Ramos (cell line): Measurements from ENCODE around the gene RNF214.

Source experiments
- in situ Hi-C: fragments of 300-500 bp; cut with MboI; formaldehyde crosslinking; loops from one replicate; pipeline ENCODE4 v1.14.3; 2022; ENCODE audit warnings: low sequenced_read_pairs; ENCODE audit not compliant: unreplicated experiment

Gene RNF214

DNA sequence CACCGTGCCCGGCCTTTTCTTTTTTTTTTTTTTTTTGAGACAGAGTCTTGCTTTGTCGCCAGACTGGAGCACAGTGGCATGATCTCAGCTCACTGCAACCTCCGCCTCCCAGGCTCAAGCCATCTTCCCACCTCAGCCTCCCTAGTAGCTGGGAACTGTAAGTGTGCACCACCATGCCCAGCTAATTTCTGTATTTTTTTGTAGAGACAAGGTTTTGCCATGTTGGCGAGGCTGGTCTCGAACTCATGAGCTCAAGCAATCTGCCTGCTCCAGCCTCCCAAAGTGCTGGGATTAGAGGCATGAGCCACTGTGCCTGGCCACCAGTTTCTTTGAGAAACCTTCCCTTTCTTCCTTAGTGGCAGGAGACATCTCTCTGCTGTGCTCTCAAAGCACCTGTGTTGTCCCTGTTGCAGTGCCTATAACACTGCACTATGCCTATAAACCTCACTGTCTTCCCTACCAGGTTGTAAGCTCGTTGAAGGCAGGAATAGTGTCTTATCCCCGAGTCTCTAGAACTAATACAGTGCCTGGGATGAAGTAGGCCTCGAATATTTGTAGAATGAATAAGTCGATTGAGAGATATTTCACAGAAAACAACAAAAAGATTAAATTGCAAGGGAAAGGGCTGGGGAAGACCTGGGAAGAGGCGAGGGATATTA is 19.6 kb upstream of the RNF214 start:
- in situ Hi-C loops = no loop called here

DNA sequence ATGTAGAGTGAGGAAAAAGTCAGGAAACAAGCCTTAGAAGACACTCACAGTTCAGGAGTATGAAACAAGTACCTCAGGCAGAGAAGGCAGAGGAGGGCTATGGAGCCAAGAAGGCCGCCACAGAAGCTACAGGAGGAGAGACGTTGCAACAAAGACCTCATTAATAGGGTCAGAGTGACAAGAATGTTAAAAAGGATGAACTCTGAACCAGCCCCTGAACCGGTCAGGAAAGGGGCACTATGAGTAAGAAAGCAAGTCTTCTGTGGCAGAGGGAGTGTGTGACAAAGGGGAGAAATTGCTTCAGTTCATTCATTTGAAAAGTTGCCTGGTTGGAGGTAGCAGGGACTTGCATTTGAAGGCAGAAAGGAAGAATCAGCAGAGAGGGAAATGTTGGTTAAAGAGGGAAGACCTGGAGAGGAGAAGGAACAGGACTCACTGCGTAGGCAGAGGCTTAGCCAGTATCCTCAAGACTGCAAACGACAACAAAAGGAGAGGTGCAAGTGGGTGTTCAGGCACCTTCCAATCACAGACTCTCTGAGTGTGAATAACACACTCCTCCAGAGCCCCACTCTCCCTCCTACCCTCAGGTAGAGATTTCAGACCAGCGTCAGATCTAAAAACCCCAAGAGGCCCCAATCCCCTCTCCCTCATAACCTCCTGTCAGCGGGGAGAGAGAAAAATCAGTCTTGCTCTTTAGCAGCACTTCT is 17.9 kb upstream of the RNF214 start:
- in situ Hi-C loops = no loop called here

DNA sequence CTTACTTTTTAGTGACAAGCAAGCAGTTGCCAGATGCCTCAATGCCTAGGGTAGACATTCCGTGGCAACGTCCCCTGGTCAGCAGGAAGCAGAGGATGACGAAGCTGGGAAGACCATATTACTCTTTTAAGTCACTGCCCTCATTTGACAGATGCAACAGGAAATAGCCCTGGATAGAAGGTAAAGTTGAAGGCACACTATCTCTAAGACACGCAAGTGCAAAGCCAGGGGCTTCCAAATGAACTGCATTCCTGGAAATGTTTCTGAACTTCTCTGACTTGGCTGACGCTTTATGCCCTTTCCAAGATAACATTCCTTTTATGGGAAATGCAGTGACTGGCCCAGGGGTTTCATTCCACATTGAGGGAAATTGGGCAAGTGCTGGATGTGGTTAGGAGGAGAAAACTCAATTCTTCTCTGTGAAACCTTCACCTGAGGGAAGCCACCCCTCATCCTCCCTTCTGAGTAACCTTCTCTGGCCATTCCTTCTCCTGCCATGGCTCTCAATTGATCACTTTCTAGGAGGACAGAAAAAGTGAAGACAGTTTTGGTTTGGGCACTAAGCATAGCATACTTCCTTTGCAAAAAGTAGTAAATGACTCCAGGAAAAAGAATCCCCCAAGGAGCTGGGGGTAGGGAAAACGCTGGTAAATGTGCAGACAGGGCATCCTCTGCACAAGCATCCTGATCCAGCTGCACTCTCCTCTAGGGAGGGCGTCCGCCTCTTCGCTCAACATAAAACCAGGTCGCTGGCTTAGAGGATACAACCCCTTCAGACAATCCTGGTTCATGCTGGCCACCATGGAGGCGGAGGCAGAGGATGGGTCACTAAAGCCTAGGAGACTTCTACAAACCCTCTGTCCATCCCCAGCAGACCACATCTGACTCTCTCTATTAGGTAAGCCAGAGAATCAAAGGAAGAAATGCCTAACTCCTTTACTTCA is 15.1 kb upstream of the RNF214 start:
- in situ Hi-C loops = no loop called here

DNA sequence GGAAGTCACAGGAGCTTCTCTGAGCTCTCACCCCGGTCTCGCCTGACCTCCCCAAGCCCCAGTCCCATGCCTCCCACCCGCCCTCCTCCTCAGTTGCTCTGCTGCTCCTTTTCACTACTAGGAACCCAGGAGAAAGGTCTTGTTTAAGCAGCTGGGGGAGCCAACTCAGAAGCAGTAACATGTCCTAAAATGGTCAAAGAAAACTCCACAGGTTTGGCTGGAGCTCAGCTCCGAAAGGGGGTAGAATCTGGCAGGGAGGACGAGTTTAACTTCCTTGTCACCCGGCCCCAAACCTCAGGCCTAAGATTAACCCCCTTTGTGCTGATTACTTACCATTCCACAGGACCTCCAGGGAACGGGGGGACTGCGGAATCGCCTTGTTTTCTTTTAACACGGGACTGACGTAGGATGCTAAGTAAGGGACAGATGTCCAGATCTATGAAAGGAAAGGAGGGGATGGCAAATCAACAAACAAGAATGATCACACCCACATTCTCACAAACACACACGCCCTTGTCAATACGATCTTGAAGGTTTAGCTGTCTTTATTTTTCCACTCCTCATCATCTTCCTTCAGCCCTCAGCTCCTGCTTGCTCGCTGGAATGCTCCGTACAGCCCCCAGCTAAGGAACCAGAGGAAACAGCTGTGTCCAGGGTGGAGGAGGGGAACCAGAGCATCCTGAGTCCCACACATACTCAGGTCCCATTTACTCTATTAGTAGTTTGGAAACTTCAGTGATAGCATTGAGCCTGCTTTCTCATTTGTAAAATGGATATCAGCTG is 14.1 kb upstream of the RNF214 start:
- in situ Hi-C loops = no loop called here

DNA sequence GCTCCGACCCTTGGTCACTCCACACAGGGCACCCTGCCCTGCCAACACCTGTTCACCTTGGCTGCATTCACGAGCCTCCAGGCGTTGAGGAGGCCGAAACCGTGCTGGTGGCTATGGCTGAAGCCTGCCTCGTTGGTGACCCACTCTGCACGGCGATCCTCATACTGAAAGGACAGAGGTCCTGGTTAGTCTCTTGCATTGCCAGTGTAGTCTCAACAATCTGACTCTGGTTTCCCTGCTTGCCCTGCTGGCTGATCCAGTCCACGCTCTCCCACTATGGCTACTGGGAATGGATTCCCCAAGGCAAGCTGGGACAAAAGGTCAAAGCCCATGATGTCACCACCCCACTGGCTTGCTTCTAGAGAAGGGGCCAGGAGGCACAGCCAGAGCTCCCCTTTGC is 13.5 kb upstream of the RNF214 start:
- in situ Hi-C loops = no loop called here

DNA sequence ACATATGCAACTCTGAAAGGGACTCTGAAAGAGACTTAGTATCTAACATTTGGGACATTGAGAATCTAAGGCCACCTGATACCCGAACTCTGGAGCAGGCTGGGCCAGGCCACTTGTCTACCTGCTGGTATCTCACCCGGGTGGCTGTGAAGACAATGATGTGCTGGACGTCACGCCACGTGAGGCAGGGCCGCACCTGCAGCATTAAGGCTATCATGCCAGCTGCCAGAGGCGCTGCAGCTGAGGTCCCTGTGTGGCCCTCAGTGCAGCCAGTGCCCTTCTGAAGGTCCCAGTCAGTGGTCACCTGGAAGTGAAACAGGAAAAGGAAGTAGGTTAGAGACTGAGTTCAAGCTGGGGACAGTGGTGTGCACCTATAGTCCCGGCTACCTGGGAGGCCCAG is 13.0 kb upstream of the RNF214 start:
- in situ Hi-C loops = no loop called here

DNA sequence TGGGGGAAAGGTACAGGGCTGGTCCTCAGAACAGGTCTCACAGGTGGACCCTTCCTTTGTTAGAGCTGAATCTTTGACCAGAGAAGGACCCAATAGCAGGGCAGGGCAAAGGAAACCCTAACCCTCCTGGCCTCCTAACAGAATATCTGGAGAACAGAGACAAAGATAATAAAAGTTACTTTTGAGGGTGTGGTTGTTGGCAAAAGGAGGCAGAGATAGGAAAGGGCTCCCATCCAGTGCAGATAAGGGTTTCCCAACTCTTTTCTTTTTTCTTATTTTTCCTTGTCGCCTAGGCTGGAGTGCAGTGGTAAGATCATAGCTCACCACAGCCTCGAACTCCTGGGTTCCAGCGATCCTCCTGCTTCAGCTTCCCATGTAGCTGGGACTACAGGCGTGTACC is 12.5 kb upstream of the RNF214 start:
- in situ Hi-C loops = no loop called here

DNA sequence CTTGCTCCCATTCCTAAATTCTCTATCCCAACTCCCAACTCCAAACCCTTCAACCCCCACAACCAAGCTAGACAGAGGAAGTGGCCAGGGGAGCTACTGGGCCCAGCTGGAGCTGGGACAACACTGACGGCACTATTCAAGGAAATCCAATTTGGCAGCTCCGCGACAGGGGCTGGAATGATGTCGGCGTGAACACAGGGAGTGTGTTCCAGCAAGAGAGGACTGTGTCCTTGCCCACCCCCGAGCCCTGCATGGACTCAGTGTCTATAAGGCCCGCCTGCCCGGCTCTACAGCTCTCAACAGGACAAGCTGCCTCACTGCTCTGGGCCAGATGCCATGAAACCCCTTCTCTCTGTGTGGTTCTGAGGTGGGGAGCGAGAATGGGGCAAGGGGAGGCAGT is 11.9 kb upstream of the RNF214 start:
- in situ Hi-C loops = no loop called here

DNA sequence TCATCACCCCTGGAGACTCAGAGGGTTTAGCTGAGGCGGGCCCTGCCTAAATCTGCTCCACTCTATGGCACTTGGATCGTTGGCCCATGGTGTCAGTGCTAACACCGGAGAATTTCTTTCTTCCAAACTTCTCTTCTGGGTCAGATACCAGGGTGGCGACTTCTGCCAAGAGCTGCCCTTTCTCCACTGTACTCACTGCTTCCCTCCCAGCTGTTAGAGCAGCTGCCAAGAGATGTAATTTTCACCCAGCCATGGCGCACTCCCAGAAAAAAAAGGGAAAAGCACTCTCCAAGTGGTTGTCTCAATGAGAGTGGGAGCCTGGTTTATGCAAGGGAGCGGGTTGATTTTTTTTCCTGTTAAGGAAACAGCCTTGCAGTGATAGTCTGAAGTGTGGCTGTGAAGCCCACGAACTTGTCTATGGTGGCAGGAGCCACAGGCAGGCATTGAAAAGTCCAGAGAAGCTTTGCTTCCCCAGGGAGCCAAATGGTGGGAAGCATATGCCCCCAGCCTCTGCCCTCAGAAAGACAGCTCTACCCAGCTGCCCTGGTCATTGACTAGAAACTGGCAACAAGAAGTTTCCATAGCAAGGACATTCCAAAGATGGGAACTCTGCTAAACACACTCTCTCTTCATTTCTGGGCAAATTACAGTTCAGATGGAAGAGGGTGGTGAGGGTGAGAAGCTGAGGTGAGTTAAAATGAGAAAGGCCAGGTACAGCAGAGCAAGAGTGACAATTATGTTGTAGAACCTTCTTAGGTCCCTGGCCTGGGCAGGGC is 11.3 kb upstream of the RNF214 start:
- in situ Hi-C loops = no loop called here

DNA sequence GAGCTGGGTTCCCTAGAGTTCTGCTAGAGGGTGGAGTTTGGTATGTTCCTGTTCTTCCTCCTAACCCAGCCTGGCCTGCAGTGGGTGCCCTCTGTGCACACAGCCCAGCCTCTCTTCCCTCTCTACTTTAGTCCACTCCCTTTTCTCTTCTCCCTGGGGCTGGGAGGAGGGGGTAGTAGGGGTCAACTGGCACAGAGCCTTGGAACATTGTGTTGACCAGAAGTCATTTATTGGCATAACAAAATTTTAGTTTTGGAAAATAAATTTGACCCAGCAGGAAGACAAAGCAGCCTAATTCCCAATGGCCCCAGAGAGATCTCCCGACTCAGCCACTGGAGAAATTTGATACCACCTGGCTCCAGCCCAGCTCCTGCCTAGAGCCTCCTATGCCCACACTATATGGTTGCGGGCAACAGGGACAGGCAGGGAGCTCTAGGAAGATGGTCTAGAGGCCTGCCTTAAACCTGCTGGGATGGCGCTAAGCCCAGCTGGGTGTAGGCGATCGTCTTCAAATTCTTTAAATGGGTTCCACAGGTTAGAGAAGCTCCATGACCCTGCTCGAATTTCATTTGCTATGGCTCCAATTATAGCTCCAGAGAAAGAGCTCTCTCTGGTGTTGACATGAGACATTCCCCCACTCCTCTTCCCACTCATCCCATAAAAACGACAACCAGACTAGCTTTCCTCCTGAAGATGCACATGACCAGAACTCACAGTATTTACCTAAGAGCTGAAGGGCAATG is 10.5 kb upstream of the RNF214 start:
- in situ Hi-C loops = no loop called here

DNA sequence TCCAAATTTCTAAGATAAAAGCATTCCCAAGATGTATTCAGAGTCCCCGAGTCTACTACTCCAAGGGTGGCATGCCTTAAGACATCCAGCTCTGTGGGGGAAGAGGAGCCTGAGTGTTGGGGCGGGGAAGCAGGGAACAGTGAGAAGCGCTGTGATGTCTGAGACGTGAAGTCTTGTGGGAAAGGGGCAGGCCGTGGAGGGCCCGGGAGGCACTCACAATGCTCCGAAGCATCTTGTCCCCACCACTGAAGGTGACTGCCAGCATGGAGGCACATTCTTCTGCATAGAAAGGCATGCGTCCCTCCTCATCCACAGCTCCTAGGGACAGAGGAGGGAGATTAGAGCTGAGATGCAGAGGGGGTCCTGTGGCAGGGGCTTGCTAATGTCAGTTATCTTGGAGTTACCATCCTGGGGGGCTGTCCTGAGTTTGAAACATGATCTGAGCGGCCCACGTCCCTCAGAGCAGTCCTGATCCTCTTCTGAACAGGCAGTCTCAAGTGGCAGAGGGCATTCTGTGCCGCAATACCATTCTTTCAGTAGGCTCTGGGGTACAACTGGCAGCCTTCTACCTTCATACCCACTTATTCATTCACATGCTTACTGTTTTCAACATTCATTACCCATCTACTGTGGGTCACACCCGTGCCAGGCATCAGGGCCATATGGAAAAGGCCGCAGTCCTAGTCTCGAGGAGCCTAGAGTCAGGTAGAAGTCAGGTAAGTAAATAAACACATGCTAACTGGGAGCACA is 9.3 kb upstream of the RNF214 start:
- in situ Hi-C loops = no loop called here

DNA sequence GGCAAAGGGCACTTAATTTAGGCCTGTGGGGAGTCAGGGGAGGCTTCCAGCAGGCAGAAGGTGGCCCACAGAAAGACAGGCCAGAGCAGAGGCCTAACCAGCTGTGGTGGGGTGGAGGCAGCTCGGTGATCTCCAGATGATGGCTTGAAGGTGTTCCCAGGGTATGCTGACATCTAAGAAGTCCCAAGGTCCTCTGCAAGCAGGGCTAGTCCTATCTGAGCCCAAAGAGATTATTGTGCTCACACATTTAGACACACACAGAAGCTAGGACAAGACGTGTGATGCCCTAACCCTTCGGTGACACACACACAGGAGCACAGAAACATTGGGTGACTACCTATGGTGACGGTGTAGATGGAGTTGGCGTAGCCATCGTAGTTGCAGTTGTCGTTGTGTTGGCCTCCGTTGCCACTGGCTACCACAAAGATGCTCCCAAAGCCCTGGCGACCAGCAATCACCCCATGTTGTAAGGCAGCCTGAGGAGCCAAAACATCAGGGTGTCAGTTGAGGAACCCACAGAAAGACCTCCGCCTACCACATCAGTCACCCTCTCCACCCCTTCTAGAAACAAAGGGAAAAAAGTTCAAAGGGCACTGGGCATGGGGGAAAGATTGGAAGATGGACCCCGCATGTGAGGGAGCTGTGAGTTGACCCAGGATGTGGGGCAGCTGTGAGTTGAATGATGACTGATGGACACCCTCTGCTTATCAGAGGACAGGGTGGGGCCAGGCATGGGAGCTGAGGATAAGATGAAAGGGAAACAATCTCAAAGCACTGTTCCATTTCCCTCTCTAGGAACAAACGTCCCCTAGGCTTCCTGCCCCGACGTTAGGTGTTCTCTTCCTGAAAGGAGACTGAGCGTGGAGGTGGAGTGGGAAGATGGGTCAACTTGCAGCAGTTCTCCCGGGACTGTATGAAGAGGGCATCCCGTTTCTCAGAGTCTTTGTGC is 8.5 kb upstream of the RNF214 start:
- in situ Hi-C loops = no loop called here

DNA sequence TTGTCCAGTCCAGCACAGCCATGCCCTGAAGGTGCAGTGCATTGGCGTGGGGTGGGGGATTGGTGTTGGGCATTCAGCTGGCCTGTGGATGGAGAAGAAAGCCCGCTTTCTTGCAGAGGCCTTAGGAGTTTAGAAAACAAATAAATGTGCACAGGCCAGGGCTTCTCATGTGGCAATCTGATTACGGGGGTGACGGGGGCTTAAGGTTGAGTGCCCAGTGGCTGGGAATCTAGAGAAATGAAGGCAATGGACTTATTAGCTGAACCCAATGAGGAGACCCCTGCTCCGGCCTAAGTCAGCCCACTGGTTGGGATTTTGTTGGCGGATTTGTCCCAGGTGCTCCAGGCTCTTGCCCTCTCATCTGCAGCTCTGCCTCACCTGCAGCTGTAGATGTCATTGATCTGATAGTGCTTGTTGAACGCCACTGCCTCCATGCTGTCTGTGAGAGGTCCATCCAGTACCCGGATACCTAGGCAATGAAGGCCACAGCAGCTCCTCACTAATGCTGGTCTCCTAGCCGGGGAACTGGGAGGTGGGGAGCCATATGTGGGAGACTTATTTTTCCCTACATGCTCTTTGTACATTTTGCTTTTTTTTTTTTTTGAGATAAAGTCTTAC is 6.8 kb upstream of the RNF214 start:
- in situ Hi-C loops = loop anchor here (5.0 kb wide), 1 partner anchor 43 kb away; no protein-coding TSS in a partner anchor

DNA sequence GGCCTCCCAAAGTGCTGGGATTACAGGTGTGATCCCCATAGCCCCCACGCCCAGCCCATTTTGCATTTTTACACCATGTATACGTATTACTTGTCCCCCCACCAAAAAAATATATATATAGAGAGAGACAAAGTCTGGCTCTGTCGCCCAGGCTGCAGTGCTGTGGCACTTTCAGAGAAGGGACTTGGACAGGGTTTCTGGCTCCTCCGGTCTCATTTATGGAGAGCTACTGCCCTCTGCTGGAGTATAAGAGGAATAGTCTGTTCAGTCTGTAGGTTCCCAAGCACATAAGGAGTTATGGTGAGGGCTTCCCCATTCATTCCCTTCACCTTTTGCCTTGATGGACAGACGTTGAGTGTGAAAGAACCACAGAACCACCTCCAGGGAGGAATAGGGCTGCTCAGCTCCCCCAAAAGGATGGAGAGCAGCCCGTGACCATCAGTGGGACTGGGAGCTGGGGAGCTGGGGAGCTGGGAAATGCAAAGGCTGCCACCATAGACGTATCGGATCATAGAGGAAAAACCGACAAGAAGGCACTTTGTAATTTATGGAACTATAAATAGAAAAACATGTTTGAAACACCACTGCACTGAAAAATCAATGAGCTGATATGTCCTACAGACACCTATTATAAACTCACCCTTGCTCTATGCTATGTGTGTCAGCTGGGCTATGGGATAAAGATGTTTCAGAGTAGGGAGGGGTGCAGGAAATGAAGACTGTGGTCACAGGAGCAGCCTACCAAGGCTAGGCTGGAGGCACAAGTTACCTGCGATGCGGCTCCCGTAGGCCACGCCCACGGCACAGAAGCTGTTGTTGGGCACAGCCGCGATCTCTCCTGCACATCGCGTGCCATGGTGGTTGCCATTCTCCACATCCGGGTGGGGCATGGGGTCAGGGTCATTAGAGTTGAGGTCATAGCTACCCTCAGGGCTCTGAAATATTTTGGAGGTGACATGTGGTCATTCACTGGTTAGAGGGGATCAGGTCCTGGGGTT is 5.8 kb upstream of the RNF214 start:
- in situ Hi-C loops = loop anchor here (5.0 kb wide), 1 partner anchor 44 kb away; no protein-coding TSS in a partner anchor

DNA sequence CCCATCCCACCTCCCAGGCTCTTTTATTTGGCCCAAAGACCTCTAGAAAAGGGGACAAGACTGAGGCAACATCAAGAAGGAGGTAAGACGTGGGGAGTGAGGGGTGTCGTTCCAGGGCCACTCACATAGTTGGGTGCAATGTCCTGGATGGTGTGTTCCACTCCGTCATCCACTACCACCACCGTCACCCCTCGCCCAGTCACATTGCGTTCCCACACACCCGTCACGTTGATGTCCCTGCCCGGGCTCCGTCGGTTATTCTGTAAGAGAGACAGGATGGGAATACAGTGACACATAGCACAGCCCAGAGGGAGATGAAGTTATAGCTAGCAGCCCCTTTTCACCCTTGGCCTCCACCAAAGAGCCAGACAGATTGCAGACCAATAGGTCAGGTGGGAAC is 4.4 kb upstream of the RNF214 start:
- in situ Hi-C loops = loop anchor here (5.0 kb wide), 1 partner anchor 46 kb away; no protein-coding TSS in a partner anchor
